ENCODE data around the gene HNF4A. TPM values are rescaled to one million over a fixed set of nuclear protein-coding genes. Genes with fewer than 3 reads are reported as not detected.

The HNF4A gene
- polyA plus RNA-seq, 1 of the 3 experiments (the other 2 are of a cell fraction) = not detected

DNA sequence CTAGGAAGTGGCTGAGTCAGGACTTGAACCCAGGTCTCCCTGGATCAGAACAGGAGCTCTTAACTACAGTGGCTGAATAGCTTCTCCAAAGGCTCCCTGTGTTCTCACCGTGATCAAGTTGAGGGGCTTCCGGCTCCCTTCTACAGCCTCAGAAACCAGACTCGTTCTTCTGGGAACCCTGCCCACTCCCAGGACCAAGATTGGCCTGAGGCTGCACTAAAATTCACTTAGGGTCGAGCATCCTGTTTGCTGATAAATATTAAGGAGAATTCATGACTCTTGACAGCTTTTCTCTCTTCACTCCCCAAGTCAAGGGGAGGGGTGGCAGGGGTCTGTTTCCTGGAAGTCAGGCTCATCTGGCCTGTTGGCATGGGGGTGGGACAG is 75.6 kb downstream of the HNF4A start:
- no peak overlapping the region for H3K4me2 ChIP-seq
- H3K9ac ChIP-seq = no peak overlapping the region
- peaks cover 0 to 6% of the 10 kb centered on the region in 2 experiments; a peak in 1 of 4 replicates for H3K4me1 ChIP-seq (ENCODE audit: control insufficient read depth in 1 of 2, insufficient read depth in 2 of 2, low read depth in 1 of 2, low read length in 1 of 2)
- H3K4me3 ChIP-seq (ENCODE audit: low read depth in 2 of 2, low read length in 1 of 2) = no peak overlapping the region
- DNase-seq = no peak
- H3F3A ChIP-seq (replicated peaks; ENCODE audit: insufficient read depth) = no peaks in the 10 kb centered on the region
- ChIA-PET CTCF (interaction anchor here (1.2 to 1.3 kb wide), 2 partner anchors 179 to 241 kb away, joined by 3 to 4 read pairs; no protein-coding TSS in a partner anchor), POLR2A (no interaction called here)
- H3K9me2 ChIP-seq = no peaks in the 10 kb centered on the region
- H2AFZ ChIP-seq (ENCODE audit: low read depth) = no peak overlapping the region
- no peaks in the 10 kb centered on the region for H4K20me1 ChIP-seq (ENCODE audit: insufficient read depth)
- no peaks in the 10 kb centered on the region; the same call in 1 of the 2 replicates for H3K27me3 ChIP-seq (ENCODE audit: insufficient read depth)
- TF ChIP-seq EZH2phosphoT487 (IDR thresholded peaks at IDR 0.05; ENCODE audit: borderline replicate concordance, low read depth) (no peak), EP300 (IDR thresholded peaks at IDR 0.05; ENCODE audit: borderline replicate concordance in 1 of 2, low read depth in 1 of 2, low read length in 1 of 2) (no peak), REST (IDR thresholded peaks at IDR 0.05; ENCODE audit: low read depth, low read length) (no peak), GATA2 (CRISPR knock-in tag; IDR thresholded peaks at IDR 0.05) (no peak), SMC3 (IDR thresholded peaks at IDR 0.05; ENCODE audit: low read depth, low read length) (no peak), PBX3 (IDR thresholded peaks at IDR 0.05) (no peak), FOSL2 (IDR thresholded peaks at IDR 0.05; ENCODE audit: borderline replicate concordance, low read depth) (no peak), JUND (IDR thresholded peaks at IDR 0.05) (no peak), POLR2AphosphoS5 (IDR thresholded peaks at IDR 0.05; ENCODE audit: low read depth, low read length) (no peak), FOXJ3 (CRISPR knock-in tag; IDR thresholded peaks at IDR 0.05) (no peak), RXRA (IDR thresholded peaks at IDR 0.05; ENCODE audit: borderline replicate concordance, low read depth) (no peak)
- H3K79me2 ChIP-seq (ENCODE audit: insufficient read depth) = no peaks in the 10 kb centered on the region
- 30% methylated on average over 4 of the region's 4 CpGs for WGBS (ENCODE audit: low lambda C conversion rate)
- H3K36me3 ChIP-seq (replicated peaks in 1 of 2; ENCODE audit: control insufficient read depth in 1 of 2, insufficient read depth in 2 of 2, low read length in 1 of 2) = no peaks in the 10 kb centered on the region
- no peak overlapping the region for H3K27ac ChIP-seq (ENCODE audit: low read depth in 2 of 2, low read length in 1 of 2)
- H3K9me3 ChIP-seq = no peaks in the 10 kb centered on the region

DNA sequence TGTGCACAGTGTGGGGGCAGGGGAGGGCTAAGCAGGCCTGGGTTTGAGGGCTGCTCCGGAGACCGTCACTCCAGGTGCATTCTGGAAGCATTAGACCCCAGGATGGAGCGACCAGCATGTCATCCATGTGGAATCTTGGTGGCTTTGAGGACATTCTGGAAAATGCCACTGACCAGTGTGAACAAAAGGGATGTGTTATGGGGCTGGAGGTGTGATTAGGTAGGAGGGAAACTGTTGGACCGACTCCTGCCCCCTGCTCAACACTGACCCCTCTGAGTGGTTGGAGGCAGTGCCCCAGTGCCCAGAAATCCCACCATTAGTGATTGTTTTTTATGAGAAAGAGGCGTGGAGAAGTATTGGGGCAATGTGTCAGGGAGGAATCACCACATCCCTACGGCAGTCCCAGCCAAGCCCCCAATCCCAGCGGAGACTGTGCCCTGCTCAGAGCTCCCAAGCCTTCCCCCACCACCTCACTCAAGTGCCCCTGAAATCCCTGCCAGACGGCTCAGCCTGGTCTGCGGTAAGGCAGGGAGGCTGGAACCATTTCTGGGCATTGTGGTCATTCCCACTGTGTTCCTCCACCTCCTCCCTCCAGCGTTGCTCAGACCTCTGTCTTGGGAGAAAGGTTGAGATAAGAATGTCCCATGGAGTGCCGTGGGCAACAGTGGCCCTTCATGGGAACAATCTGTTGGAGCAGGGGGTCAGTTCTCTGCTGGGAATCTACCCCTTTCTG is 76.2 kb downstream of the HNF4A start:
- Histone ChIP-seq H4K20me1 (ENCODE audit: insufficient read depth) (no peaks in the 10 kb centered on the region), H3K27ac (ENCODE audit: low read depth in 2 of 2, low read length in 1 of 2) (no peak overlapping the region), H3K4me1 (ENCODE audit: control insufficient read depth in 1 of 2, insufficient read depth in 2 of 2, low read depth in 1 of 2, low read length in 1 of 2) (peaks cover 0 to 6% of the 10 kb centered on the region in 2 experiments; a peak in 1 of 4 replicates), H3K36me3 (replicated peaks in 1 of 2; ENCODE audit: control insufficient read depth in 1 of 2, insufficient read depth in 2 of 2, low read length in 1 of 2) (no peaks in the 10 kb centered on the region), H3K27me3 (ENCODE audit: insufficient read depth) (no peaks in the 10 kb centered on the region; the same call in 1 of the 2 replicates), H3K4me3 (ENCODE audit: low read depth in 2 of 2, low read length in 1 of 2) (no peak overlapping the region), H3F3A (replicated peaks; ENCODE audit: insufficient read depth) (no peaks in the 10 kb centered on the region), H3K4me2 (no peak overlapping the region), H3K9ac (no peak overlapping the region), H2AFZ (ENCODE audit: low read depth) (no peak overlapping the region), H3K9me2 (no peaks in the 10 kb centered on the region), H3K9me3 (no peaks in the 10 kb centered on the region), H3K79me2 (ENCODE audit: insufficient read depth) (no peaks in the 10 kb centered on the region)
- 57% methylated on average over 10 of the region's 11 CpGs for WGBS (ENCODE audit: low lambda C conversion rate)
- ChIA-PET CTCF (interaction anchor here (1.2 to 1.3 kb wide), 2 partner anchors 178 to 242 kb away, joined by 3 to 4 read pairs; no protein-coding TSS in a partner anchor), POLR2A (no interaction called here)
- no peak for DNase-seq
- TF ChIP-seq MAX (IDR thresholded peaks at IDR 0.05; ENCODE audit: low read depth) (no peak), YY1 (IDR thresholded peaks at IDR 0.05; ENCODE audit: low read depth) (no peak), RCOR1 (IDR thresholded peaks at IDR 0.05; ENCODE audit: low read length) (no peak), CHD2 (IDR thresholded peaks at IDR 0.05; ENCODE audit: low read length, partially characterized antibody) (no peak), USF2 (IDR thresholded peaks at IDR 0.05; ENCODE audit: borderline replicate concordance, low read depth, low read length) (no peak), FOSL2 (IDR thresholded peaks at IDR 0.05; ENCODE audit: borderline replicate concordance, low read depth) (no peak), CTCF (IDR thresholded peaks at IDR 0.05) (no peak)
